ENCODE data around the gene DNM3. TPM values are rescaled to one million over a fixed set of nuclear protein-coding genes. Genes with fewer than 3 reads are reported as not detected.

Gene DNM3
- total and polyA plus RNA-seq, 10 of the 15 experiments (the other 5 are each of a cell fraction or from before 2014, with no cell fraction given) = 0.03 to 1.5 (median 0.08) TPM; not detected in 3

DNA sequence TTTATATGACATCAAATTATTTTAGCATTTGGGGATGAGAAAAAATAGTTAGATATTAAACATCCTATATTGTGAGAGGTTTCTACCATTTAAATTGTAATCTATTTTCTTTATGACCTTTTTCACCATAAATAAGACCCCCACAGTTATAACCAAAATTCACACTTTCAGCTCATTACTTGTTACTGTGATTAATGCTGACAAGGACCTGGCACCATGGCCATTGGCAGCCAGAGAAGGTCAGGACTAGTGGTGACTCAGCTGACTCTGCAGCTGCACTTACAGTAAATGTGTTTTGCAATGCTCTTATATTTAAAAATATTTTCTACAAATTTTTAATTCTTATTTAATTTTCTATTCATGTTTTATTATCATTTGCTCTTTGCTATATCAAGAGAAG lies 445.9 kb downstream of the DNM3 start:
- no TSS peak for BruUV-seq (replicated peaks)
- no peak for DNase-seq (ENCODE audit: low read depth, low spot score)
- POLR2A ChIA-PET = interaction anchor here (0.5 to 1.0 kb wide), 2 partner anchors 11 to 355 kb away, joined by 3 to 6 read pairs; no protein-coding TSS in a partner anchor

More for the DNA sequence above, 445.9 kb downstream of the DNM3 start:
- FAIRE-seq (no peak), ATAC-seq (no peak)
- Histone ChIP-seq H3K27me3 (replicated peaks in 1 of 2; ENCODE audit: control insufficient read depth in 2 of 2, insufficient read depth in 2 of 2, low read length in 1 of 2) (no peaks in the 10 kb centered on the region), H3K4me1 (ENCODE audit: control insufficient read depth, insufficient read depth, low read length) (no peaks in the 10 kb centered on the region), H3K4me2 (ENCODE audit: control insufficient read depth, insufficient read depth) (no peak overlapping the region), H2AFZ (ENCODE audit: control insufficient read depth, low read depth, low read length) (no peak overlapping the region), H3K79me2 (ENCODE audit: control insufficient read depth, insufficient read depth, low read length) (no peaks in the 10 kb centered on the region), H4K20me1 (ENCODE audit: control insufficient read depth, insufficient read depth) (no peaks in the 10 kb centered on the region), H3K9me3 (replicated peaks; ENCODE audit: control insufficient read depth, insufficient read depth, low read length) (no peaks in the 10 kb centered on the region; the same call in 2 of the 3 replicates), H3K36me3 (ENCODE audit: control insufficient read depth in 2 of 2, insufficient read depth in 2 of 2, low read length in 1 of 2) (no peaks in the 10 kb centered on the region), H3K27ac (ENCODE audit: control insufficient read depth, insufficient read depth) (no peak overlapping the region), H3K9ac (ENCODE audit: control insufficient read depth, insufficient read depth, low read length) (no peak overlapping the region), H3K4me3 (no peak overlapping the region)
- SMC1A ChIA-PET (ENCODE audit: uncharacterized antibody, unreplicated experiment) = interaction anchor here (0.6 to 1.5 kb wide), 5 partner anchors 33 to 175 kb away, joined by 3 read pairs; no protein-coding TSS in a partner anchor
- intact Hi-C loops (cut with micrococcal nuclease; ENCODE audit: unreplicated experiment) = no loop called here
- RAD21 ChIA-PET (ENCODE audit: unreplicated experiment) = interaction anchor here (1.0 kb wide), 1 partner anchor 16 kb away, joined by 3 read pairs; no protein-coding TSS in a partner anchor
- in situ Hi-C loops (cut with MboI) = no loop called here
- TF ChIP-seq CEBPB (IDR thresholded peaks at IDR 0.05; ENCODE audit: borderline replicate concordance in 1 of 2, low read depth in 2 of 2, low read length in 2 of 2) (no peak), SREBF2 (IDR thresholded peaks at IDR 0.05; ENCODE audit: low read length) (no peak)
- TF ChIP-seq, protein P1, sequence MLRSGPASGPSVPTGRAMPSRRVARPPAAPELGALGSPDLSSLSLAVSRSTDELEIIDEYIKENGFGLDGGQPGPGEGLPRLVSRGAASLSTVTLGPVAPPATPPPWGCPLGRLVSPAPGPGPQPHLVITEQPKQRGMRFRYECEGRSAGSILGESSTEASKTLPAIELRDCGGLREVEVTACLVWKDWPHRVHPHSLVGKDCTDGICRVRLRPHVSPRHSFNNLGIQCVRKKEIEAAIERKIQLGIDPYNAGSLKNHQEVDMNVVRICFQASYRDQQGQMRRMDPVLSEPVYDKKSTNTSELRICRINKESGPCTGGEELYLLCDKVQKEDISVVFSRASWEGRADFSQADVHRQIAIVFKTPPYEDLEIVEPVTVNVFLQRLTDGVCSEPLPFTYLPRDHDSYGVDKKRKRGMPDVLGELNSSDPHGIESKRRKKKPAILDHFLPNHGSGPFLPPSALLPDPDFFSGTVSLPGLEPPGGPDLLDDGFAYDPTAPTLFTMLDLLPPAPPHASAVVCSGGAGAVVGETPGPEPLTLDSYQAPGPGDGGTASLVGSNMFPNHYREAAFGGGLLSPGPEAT (IDR thresholded peaks at IDR 0.05; ENCODE audit: low read depth) = no peak
- TF ChIP-seq, protein P2, sequence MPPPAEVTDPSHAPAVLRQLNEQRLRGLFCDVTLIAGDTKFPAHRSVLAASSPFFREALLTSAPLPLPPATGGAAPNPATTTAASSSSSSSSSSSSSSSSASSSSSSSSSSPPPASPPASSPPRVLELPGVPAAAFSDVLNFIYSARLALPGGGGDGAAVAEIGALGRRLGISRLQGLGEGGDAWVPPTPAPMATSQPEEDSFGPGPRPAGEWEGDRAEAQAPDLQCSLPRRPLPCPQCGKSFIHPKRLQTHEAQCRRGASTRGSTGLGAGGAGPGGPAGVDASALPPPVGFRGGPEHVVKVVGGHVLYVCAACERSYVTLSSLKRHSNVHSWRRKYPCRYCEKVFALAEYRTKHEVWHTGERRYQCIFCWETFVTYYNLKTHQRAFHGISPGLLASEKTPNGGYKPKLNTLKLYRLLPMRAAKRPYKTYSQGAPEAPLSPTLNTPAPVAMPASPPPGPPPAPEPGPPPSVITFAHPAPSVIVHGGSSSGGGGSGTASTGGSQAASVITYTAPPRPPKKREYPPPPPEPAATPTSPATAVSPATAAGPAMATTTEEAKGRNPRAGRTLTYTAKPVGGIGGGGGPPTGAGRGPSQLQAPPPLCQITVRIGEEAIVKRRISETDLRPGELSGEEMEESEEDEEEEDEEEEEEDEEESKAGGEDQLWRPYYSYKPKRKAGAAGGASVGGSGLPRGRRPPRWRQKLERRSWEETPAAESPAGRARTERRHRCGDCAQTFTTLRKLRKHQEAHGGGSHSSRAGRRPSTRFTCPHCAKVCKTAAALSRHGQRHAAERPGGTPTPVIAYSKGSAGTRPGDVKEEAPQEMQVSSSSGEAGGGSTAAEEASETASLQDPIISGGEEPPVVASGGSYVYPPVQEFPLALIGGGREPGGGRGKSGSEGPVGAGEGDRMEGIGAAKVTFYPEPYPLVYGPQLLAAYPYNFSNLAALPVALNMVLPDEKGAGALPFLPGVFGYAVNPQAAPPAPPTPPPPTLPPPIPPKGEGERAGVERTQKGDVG (CRISPR knock-in tag; IDR thresholded peaks at IDR 0.05) = no peak
- TF ChIP-seq, protein P3, sequence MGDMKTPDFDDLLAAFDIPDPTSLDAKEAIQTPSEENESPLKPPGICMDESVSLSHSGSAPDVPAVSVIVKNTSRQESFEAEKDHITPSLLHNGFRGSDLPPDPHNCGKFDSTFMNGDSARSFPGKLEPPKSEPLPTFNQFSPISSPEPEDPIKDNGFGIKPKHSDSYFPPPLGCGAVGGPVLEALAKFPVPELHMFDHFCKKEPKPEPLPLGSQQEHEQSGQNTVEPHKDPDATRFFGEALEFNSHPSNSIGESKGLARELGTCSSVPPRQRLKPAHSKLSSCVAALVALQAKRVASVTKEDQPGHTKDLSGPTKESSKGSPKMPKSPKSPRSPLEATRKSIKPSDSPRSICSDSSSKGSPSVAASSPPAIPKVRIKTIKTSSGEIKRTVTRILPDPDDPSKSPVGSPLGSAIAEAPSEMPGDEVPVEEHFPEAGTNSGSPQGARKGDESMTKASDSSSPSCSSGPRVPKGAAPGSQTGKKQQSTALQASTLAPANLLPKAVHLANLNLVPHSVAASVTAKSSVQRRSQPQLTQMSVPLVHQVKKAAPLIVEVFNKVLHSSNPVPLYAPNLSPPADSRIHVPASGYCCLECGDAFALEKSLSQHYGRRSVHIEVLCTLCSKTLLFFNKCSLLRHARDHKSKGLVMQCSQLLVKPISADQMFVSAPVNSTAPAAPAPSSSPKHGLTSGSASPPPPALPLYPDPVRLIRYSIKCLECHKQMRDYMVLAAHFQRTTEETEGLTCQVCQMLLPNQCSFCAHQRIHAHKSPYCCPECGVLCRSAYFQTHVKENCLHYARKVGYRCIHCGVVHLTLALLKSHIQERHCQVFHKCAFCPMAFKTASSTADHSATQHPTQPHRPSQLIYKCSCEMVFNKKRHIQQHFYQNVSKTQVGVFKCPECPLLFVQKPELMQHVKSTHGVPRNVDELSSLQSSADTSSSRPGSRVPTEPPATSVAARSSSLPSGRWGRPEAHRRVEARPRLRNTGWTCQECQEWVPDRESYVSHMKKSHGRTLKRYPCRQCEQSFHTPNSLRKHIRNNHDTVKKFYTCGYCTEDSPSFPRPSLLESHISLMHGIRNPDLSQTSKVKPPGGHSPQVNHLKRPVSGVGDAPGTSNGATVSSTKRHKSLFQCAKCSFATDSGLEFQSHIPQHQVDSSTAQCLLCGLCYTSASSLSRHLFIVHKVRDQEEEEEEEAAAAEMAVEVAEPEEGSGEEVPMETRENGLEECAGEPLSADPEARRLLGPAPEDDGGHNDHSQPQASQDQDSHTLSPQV (IDR thresholded peaks at IDR 0.05) = no peak
- CTCF ChIA-PET = no interaction called here

Data from GM12878 (cell line).